B cell (primary cell): ENCODE measurements around the gene VIPAS39. TPM values are rescaled to one million over a fixed set of nuclear protein-coding genes. Genes with fewer than 3 reads are reported as not detected.

Source experiments
- ATAC-seq: fragments of 200-7000 bp; cut with Tn5 transposase; one replicate; pipeline ENCODE4 v1.10.0; 2021; ENCODE audit warnings: low read depth, mild to moderate bottlenecking, moderate number of reproducible peaks, moderate library complexity
- CTCF ChIA-PET: fragments of 350-600 bp; sonication (Branson Sonifier 250); formaldehyde crosslinking; loops from one replicate; lab custom pipeline; 2021; ENCODE audit warnings: antibody characterized with exemption, inconsistent platforms; lab: Charles Lee
- POLR2A ChIA-PET: fragments of 350-600 bp; sonication (Branson Sonifier 250); formaldehyde crosslinking; loops from one replicate; lab custom pipeline; 2021; ENCODE audit warnings: antibody characterized with exemption; lab: Charles Lee
- DNase-seq: peaks from one replicate; pipeline ENCODE4 v3.0.0; 2013
- H2AFZ ChIP-seq: 2 replicates; pipeline ENCODE4 v1.6.1; 2012; ENCODE audit warnings: mild to moderate bottlenecking, low read depth, low read length; ENCODE audit not compliant: insufficient read depth, poor library complexity, severe bottlenecking
- H3K27ac ChIP-seq, 2 donors: 1 replicate in 1 of 2; 2 replicates in 1 of 2; pipeline ENCODE4 v1.5.1; 2012 to 2013; ENCODE audit warnings: low read length in 2 of 2, mild to moderate bottlenecking in 2 of 2, moderate library complexity in 1 of 2
- H3K27me3 ChIP-seq, 4 experiments: fragments of 200-600 bp in 1 of 4; sonication (generic) in 1 of 4; replicated peaks in 1 of 4; 1 replicate in 2 of 4; 2 replicates in 2 of 4; pipeline versions ENCODE4 v1.6.1 to v1.7.0; 2013 to 2016; ENCODE audit warnings: low read length in 3 of 4, mild to moderate bottlenecking in 2 of 4, mixed read lengths in 1 of 4, moderate library complexity in 1 of 4; ENCODE audit not compliant: insufficient read depth in 4 of 4, control insufficient read depth in 3 of 4; ENCODE audit errors: control extremely low read depth in 1 of 4
- H3K36me3 ChIP-seq, 2 experiments: replicated peaks in 1 of 2; 1 replicate in 1 of 2; 2 replicates in 1 of 2; pipeline versions ENCODE4 v1.6.1 to v1.7.1; 2013; ENCODE audit warnings: low read length in 1 of 2; ENCODE audit not compliant: insufficient read depth in 2 of 2, control insufficient read depth in 1 of 2; ENCODE audit errors: control extremely low read depth in 1 of 2, extremely low read depth in 1 of 2
- H3K4me1 ChIP-seq, 2 donors: fragments of 200-600 bp in 1 of 2; sonication (generic) in 1 of 2; 1 replicate in 1 of 2; 2 replicates in 1 of 2; pipeline versions ENCODE4 v1.5.1 to v1.6.1; 2013 to 2017; ENCODE audit warnings: low read length in 2 of 2; ENCODE audit not compliant: control insufficient read depth in 2 of 2, insufficient read depth in 2 of 2
- H3K4me2 ChIP-seq: replicated peaks from 2 replicates; pipeline ENCODE3; 2012; ENCODE audit warnings: mild to moderate bottlenecking, low read depth, low read length; ENCODE audit not compliant: poor library complexity, severe bottlenecking
- H3K4me3 ChIP-seq, 5 experiments: fragments of 200-600 bp in 1 of 5; sonication (generic) in 1 of 5; 1 replicate in 3 of 5; 2 replicates in 2 of 5; pipeline versions ENCODE4 v1.5.1 to v1.7.0; 2011 to 2016; ENCODE audit warnings: low read length in 4 of 5, mild to moderate bottlenecking in 4 of 5, low read depth in 2 of 5, control low read depth in 1 of 5, moderate library complexity in 1 of 5; ENCODE audit not compliant: insufficient read depth in 1 of 5; ENCODE audit errors: control extremely low read depth in 1 of 5, extremely low read depth in 1 of 5
- H3K79me2 ChIP-seq: fragments of 200-600 bp; sonication (generic); one replicate; pipeline ENCODE4 v1.6.0; 2016; ENCODE audit warnings: low read length; ENCODE audit not compliant: control insufficient read depth, insufficient read depth
- H3K9ac ChIP-seq: fragments of 200-600 bp; sonication (generic); 2 replicates; pipeline ENCODE4 v1.6.1; 2017; ENCODE audit warnings: mild to moderate bottlenecking, low read length, moderate library complexity
- H3K9me3 ChIP-seq, 3 donors: one replicate each; pipeline versions ENCODE4 v1.6.1 to v1.7.1; 2013; ENCODE audit warnings: low read length in 2 of 3; ENCODE audit not compliant: control insufficient read depth in 2 of 3, insufficient read depth in 1 of 3; ENCODE audit errors: control extremely low read depth in 1 of 3
- H4K20me1 ChIP-seq: 2 replicates; pipeline ENCODE4 v1.6.0; 2012; ENCODE audit warnings: mild to moderate bottlenecking, low read length; ENCODE audit not compliant: insufficient read depth, control insufficient read depth, poor library complexity, severe bottlenecking
- H3K27ac Mint-ChIP-seq: one replicate; pipeline ENCODE4 v1.8.0; 2021; ENCODE audit warnings: mixed read lengths
- H3K27me3 Mint-ChIP-seq: one replicate; pipeline ENCODE4 v1.8.0; 2021; ENCODE audit warnings: mixed read lengths
- H3K4me1 Mint-ChIP-seq: one replicate; pipeline ENCODE4 v1.8.0; 2021; ENCODE audit warnings: mixed read lengths
- H3K4me3 Mint-ChIP-seq: one replicate; pipeline ENCODE4 v1.8.0; 2021; ENCODE audit warnings: mixed read lengths
- H3K9me3 Mint-ChIP-seq: one replicate; pipeline ENCODE4 v1.8.0; 2022; ENCODE audit warnings: mixed read lengths; ENCODE audit not compliant: insufficient read depth
- EZH2 ChIP-seq: IDR thresholded peaks from 2 replicates; pipeline ENCODE4 v1.6.1; 2012; ENCODE audit warnings: borderline replicate concordance, low read depth, mild to moderate bottlenecking, moderate library complexity, low read length; ENCODE audit not compliant: insufficient read depth, poor library complexity, severe bottlenecking
- WGBS: methylation state at CpG from one replicate; pipeline ENCODE4 v1.1.5; 2013; ENCODE audit warnings: missing lambda C conversion rate; ENCODE audit not compliant: insufficient coverage; 5-methylcytosine and 5-hydroxymethylcytosine counted together
- intact Hi-C: fragments of 100-400 bp; cut with micrococcal nuclease; formaldehyde crosslinking; loops from one replicate; pipeline ENCODE4 v1.10.0; 2022
- polyA plus RNA-seq: library from polyadenylated mRNA; depleted of rRNA; stranded (reverse); fragments of >200 nt; gene quantifications from 2 replicates; pipeline ENCODE4 v1.2.3, GENCODE V29; 2012
- total RNA-seq, 2 donors: library from RNA; stranded (reverse); fragments of 120-200 nt in 1 of 2; gene quantifications; 1 replicate in 1 of 2; 2 replicates in 1 of 2; pipeline versions ENCODE4 v1.2.3 to v1.2.4, GENCODE V29; 2013 to 2022
- TF ChIP-seq, protein P1 (sequence below): fragments of 200-600 bp; IDR thresholded peaks from one replicate; pipeline ENCODE4 v1.8.0; 2022; ENCODE audit warnings: antibody characterized with exemption, mild to moderate bottlenecking

The VIPAS39 gene
- total and polyA plus RNA-seq, 2 donors (not counting 1 experiment from before 2014, with no cell fraction given), result 17.4 to 25.9 TPM

DNA sequence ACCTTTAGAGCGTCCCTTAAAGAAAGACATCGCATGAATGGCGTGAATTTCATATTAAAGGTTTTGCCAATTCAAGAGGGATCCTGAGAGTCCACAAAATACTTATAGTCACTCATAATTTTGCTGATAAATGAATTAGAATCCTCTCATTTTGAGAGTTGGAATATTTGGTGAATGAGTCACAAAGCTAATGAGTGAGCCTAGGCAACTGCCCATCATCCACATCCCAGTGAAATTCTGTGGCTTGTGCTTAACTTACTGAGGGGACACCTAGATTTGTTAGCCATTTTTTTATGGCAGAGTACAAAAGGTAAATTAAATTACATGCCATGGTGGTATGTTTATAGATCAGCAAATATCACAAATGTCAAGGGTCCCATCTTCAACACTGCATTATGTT, 21.4 kb downstream of the VIPAS39 start:
- ChIA-PET POLR2A (no interaction called here), CTCF (no interaction called here)
- no peak for ATAC-seq
- no peaks in the 10 kb centered on the region for H3K4me1 ChIP-seq
- Mint-ChIP-seq H3K4me3 (no peak overlapping the region), H3K4me1 (no peaks in the 10 kb centered on the region), H3K27ac (no peak overlapping the region), H3K27me3 (no peaks in the 10 kb centered on the region), H3K9me3 (no peaks in the 10 kb centered on the region)
- no CpG with 5 or more reads among the region's 3 CpGs for WGBS
- no peaks in the 10 kb centered on the region for H4K20me1 ChIP-seq
- no peak overlapping the region for H3K4me3 ChIP-seq
- peaks cover 0 to 56% of the 10 kb centered on the region in 2 experiments for H3K36me3 ChIP-seq
- intact Hi-C loops, result no loop called here
- no peaks in the 10 kb centered on the region for H3K9me3 ChIP-seq
- H3K4me2 ChIP-seq, result no peak overlapping the region
- H3K27me3 ChIP-seq, result no peaks in the 10 kb centered on the region
- no peak overlapping the region for H2AFZ ChIP-seq
- DNase-seq, result no peak
- H3K79me2 ChIP-seq, result no peaks in the 10 kb centered on the region
- no peak for TF ChIP-seq EZH2
- TF ChIP-seq, protein P1, sequence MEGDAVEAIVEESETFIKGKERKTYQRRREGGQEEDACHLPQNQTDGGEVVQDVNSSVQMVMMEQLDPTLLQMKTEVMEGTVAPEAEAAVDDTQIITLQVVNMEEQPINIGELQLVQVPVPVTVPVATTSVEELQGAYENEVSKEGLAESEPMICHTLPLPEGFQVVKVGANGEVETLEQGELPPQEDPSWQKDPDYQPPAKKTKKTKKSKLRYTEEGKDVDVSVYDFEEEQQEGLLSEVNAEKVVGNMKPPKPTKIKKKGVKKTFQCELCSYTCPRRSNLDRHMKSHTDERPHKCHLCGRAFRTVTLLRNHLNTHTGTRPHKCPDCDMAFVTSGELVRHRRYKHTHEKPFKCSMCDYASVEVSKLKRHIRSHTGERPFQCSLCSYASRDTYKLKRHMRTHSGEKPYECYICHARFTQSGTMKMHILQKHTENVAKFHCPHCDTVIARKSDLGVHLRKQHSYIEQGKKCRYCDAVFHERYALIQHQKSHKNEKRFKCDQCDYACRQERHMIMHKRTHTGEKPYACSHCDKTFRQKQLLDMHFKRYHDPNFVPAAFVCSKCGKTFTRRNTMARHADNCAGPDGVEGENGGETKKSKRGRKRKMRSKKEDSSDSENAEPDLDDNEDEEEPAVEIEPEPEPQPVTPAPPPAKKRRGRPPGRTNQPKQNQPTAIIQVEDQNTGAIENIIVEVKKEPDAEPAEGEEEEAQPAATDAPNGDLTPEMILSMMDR, result no peak
- H3K9ac ChIP-seq, result no peak overlapping the region
- no peak overlapping the region for H3K27ac ChIP-seq

DNA sequence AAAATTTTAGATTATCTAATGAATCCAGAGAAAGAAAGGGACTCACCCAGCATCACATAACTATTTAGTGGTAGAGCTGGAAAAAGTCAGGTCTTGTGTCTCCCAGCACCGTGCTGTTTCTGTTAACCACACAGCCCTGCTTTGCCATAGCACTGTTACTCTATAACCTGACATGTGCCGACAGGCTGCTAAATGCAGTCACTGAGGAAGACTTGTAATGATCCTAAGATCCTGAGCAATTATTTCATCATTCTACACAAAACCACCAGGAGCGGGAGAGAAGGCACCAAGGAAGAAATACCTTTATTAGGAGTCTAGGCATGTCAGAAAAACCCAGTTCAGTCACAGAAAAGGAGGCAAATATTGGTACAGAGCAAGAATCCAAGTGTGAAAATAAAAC, 31.0 kb downstream of the VIPAS39 start:
- ChIA-PET POLR2A (no interaction called here), CTCF (no interaction called here)
- peaks cover 5 to 75% of the 10 kb centered on the region in 2 experiments for H3K36me3 ChIP-seq
- no peak overlapping the region for H3K27ac ChIP-seq
- H3K4me1 ChIP-seq, result no peaks in the 10 kb centered on the region
- intact Hi-C loops, result no loop called here
- H3K4me3 Mint-ChIP-seq, result no peak overlapping the region
- no peak for ATAC-seq
- H3K27ac Mint-ChIP-seq, result no peak overlapping the region
- no peak overlapping the region for H3K4me3 ChIP-seq
- no peaks in the 10 kb centered on the region for H4K20me1 ChIP-seq
- no peaks in the 10 kb centered on the region for H3K79me2 ChIP-seq
- H3K9me3 Mint-ChIP-seq, result no peaks in the 10 kb centered on the region
- H3K9ac ChIP-seq, result no peak overlapping the region
- no CpG with 5 or more reads among the region's 3 CpGs for WGBS
- H2AFZ ChIP-seq, result no peak overlapping the region
- H3K9me3 ChIP-seq, result no peaks in the 10 kb centered on the region
- H3K27me3 Mint-ChIP-seq, result no peaks in the 10 kb centered on the region
- H3K4me2 ChIP-seq, result no peak overlapping the region
- no peak for DNase-seq
- no peaks in the 10 kb centered on the region for H3K27me3 ChIP-seq
- no peaks in the 10 kb centered on the region for H3K4me1 Mint-ChIP-seq
- no peak for TF ChIP-seq EZH2
- TF ChIP-seq, protein P1, result no peak
